Measurements from ENCODE around the gene POU2AF2. TPM values are rescaled to one million over a fixed set of nuclear protein-coding genes. Genes with fewer than 3 reads are reported as not detected.
"Not testable (repeated sequence)": the region's sequence is repeated elsewhere in the genome, so short reads cannot be mapped to it uniquely, and the experiment has no call there.

The POU2AF2 gene
- total RNA-seq, 3 donors from 2014 or later, result 2.0 TPM; not detected in 2

GRCh38 chr11:111285189-111286091, 39.9 kb downstream of the POU2AF2 start:
- intact Hi-C loops (cut with DNase I; ENCODE audit: low total_unique reads), result no loop called here
- Histone ChIP-seq H3K4me1 (no peaks in the 10 kb centered on the region), H3K27me3 (no peaks in the 10 kb centered on the region), H3K9me3 (no peaks in the 10 kb centered on the region), H3K27ac (no peak overlapping the region), H3K36me3 (no peaks in the 10 kb centered on the region), H3K4me3 (no peak overlapping the region)
- TF ChIP-seq, protein P1, sequence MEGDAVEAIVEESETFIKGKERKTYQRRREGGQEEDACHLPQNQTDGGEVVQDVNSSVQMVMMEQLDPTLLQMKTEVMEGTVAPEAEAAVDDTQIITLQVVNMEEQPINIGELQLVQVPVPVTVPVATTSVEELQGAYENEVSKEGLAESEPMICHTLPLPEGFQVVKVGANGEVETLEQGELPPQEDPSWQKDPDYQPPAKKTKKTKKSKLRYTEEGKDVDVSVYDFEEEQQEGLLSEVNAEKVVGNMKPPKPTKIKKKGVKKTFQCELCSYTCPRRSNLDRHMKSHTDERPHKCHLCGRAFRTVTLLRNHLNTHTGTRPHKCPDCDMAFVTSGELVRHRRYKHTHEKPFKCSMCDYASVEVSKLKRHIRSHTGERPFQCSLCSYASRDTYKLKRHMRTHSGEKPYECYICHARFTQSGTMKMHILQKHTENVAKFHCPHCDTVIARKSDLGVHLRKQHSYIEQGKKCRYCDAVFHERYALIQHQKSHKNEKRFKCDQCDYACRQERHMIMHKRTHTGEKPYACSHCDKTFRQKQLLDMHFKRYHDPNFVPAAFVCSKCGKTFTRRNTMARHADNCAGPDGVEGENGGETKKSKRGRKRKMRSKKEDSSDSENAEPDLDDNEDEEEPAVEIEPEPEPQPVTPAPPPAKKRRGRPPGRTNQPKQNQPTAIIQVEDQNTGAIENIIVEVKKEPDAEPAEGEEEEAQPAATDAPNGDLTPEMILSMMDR (IDR thresholded peaks at IDR 0.05), result no peak
- TF ChIP-seq POLR2A (IDR thresholded peaks at IDR 0.05) (no peak), POLR2AphosphoS5 (IDR thresholded peaks at IDR 0.05) (no peak)
- DNase-seq (ENCODE audit: low spot score in 2 of 2), result no peak

GRCh38 chr11:111291764-111292163, 46.2 kb downstream of the POU2AF2 start:
- intact Hi-C loops (cut with DNase I; ENCODE audit: low total_unique reads), result no loop called here
- no peak for DNase-seq (ENCODE audit: low spot score in 2 of 2)
- TF ChIP-seq, protein P1 (IDR thresholded peaks at IDR 0.05), result no peak
- no peak for TF ChIP-seq POLR2AphosphoS5 (IDR thresholded peaks at IDR 0.05)
- TF ChIP-seq POLR2A (IDR thresholded peaks at IDR 0.05), result no peak
- H3K4me1 ChIP-seq, result no peaks in the 10 kb centered on the region
- no peaks in the 10 kb centered on the region for H3K9me3 ChIP-seq
- H3K27ac ChIP-seq, result no peak overlapping the region
- H3K27me3 ChIP-seq, result no peaks in the 10 kb centered on the region
- H3K4me3 ChIP-seq, result no peak overlapping the region
- H3K36me3 ChIP-seq, result no peaks in the 10 kb centered on the region

- H3K4me1 ChIP-seq; intact Hi-C loops (cut with DNase I; ENCODE audit: low total_unique reads); H3K4me3 ChIP-seq; H3K36me3 ChIP-seq; H3K27me3 ChIP-seq; H3K9me3 ChIP-seq; DNase-seq (ENCODE audit: low spot score in 2 of 2); H3K27ac ChIP-seq: not testable (repeated sequence)
Observed at GRCh38 chr11:111292408-111292807, 46.9 kb downstream of the POU2AF2 start.

GRCh38 chr11:111296196-111296595, 50.7 kb downstream of the POU2AF2 start:
- Histone ChIP-seq H3K4me3 (no peak overlapping the region), H3K27me3 (no peaks in the 10 kb centered on the region), H3K4me1 (peaks cover 0 to 6% of the 10 kb centered on the region in 2 donors), H3K9me3 (no peaks in the 10 kb centered on the region), H3K27ac (no peak overlapping the region), H3K36me3 (no peaks in the 10 kb centered on the region)
- no peak for DNase-seq (ENCODE audit: low spot score in 2 of 2)
- intact Hi-C loops (cut with DNase I; ENCODE audit: low total_unique reads), result no loop called here
- TF ChIP-seq, protein P1 (IDR thresholded peaks at IDR 0.05), result no peak
- TF ChIP-seq POLR2A (IDR thresholded peaks at IDR 0.05) (no peak), POLR2AphosphoS5 (IDR thresholded peaks at IDR 0.05) (no peak)

DNA sequence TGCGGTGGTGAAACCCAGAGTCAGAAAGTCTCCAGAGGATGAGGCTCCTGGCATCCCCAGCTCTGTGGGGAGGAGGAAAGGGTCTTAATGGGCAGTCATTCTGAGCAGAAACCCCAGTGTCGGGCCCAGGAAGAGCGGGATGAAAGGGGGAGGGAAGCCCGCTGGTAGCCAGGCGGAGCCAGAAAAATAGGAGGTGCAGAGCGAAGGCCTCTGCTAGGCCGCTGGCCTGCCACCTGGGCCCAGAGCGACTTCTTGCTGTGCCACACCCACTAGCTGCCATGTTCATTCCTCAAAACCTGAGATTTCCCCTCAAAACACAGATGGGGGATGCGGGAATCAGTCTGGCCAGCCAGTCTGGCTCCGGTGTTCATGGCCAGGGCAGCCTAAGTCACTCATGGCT, 52.2 kb downstream of the POU2AF2 start:
- Histone ChIP-seq H3K4me3 (no peak overlapping the region), H3K27ac (peak overlapping the region in 1 of 2 donors; percentile 30), H3K9me3 (no peaks in the 10 kb centered on the region), H3K4me1 (peaks cover 0 to 6% of the 10 kb centered on the region in 2 donors), H3K36me3 (no peaks in the 10 kb centered on the region), H3K27me3 (no peaks in the 10 kb centered on the region)
- intact Hi-C loops (cut with DNase I; ENCODE audit: low total_unique reads), result no loop called here
- TF ChIP-seq, protein P1 (IDR thresholded peaks at IDR 0.05), result no peak
- TF ChIP-seq POLR2AphosphoS5 (IDR thresholded peaks at IDR 0.05) (no peak), POLR2A (IDR thresholded peaks at IDR 0.05) (no peak)
- no peak for DNase-seq (ENCODE audit: low spot score in 2 of 2)

Measured in breast epithelium (tissue), 4 donors.